NB4 (cell line): Measurements from ENCODE around the gene GABBR1.

Source experiments
- DNase-seq: peaks from one replicate; pipeline ENCODE4 v3.0.0; 2010; ENCODE audit warnings: low read depth
- H3K4me3 ChIP-seq: one replicate; pipeline ENCODE4 v1.5.1; 2011; ENCODE audit warnings: mild to moderate bottlenecking, low read depth, low read length, moderate library complexity
- MYC ChIP-seq: IDR thresholded peaks from 2 replicates; pipeline ENCODE4 v1.6.1; 2011; ENCODE audit warnings: low read depth, low read length
- POLR2A ChIP-seq: IDR thresholded peaks from 2 replicates; pipeline ENCODE4 v1.6.1; 2011; ENCODE audit warnings: mild to moderate bottlenecking; ENCODE audit not compliant: insufficient read length; ENCODE audit errors: extremely low read depth
- TF ChIP-seq, protein P1 (sequence below): IDR thresholded peaks from 2 replicates; pipeline ENCODE4 v1.6.1; 2011; ENCODE audit warnings: low read depth, low read length
- TF ChIP-seq, protein P2 (sequence below): IDR thresholded peaks from one replicate; pipeline ENCODE4 v1.5.1; 2012; ENCODE audit warnings: low read depth, low read length

Gene GABBR1

DNA sequence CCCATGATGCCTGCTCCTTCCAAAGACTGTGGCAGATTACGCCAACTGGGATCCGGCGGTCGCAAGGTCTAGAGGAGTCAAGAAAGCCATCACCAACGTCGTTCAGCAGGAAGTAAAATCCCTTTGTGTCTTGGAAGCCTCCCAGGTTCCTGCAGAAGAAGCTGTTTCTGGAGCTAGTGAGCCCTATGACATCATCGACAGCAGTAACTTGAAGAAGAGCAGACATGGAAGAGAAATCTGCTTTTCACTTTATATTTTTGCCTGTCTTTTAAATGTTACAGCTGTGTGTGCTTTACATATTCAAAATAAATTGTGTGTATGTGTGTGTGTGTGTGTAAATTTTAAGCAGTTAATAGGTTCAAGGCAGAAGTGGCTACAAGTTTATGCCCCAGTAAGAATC lies 55.4 kb downstream of the GABBR1 start:
- DNase-seq, result no peak
- TF ChIP-seq, protein P1, sequence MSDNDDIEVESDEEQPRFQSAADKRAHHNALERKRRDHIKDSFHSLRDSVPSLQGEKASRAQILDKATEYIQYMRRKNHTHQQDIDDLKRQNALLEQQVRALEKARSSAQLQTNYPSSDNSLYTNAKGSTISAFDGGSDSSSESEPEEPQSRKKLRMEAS, result no peak
- no peak for TF ChIP-seq POLR2A
- H3K4me3 ChIP-seq, result no peak overlapping the region

DNA sequence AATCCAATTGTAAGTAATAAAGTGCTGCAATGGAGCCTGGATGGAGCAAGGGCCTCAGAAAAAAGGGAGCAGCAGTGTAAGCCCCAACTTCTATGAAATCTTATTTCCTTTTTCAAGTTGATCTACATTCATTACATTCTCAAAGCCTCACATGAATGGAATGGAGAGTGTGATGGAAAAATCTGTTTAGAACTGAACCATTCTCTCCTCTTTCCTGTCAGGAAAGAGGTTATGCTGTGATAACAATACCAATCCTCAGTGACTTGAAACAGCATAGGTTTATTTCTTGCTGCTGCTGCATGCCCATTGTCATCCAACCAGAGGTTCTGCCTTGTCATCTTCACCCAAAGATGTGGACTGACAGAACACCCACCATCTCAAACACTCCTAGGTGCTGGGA lies 56.9 kb downstream of the GABBR1 start:
- DNase-seq, result no peak
- no peak overlapping the region for H3K4me3 ChIP-seq
- TF ChIP-seq, protein P2, sequence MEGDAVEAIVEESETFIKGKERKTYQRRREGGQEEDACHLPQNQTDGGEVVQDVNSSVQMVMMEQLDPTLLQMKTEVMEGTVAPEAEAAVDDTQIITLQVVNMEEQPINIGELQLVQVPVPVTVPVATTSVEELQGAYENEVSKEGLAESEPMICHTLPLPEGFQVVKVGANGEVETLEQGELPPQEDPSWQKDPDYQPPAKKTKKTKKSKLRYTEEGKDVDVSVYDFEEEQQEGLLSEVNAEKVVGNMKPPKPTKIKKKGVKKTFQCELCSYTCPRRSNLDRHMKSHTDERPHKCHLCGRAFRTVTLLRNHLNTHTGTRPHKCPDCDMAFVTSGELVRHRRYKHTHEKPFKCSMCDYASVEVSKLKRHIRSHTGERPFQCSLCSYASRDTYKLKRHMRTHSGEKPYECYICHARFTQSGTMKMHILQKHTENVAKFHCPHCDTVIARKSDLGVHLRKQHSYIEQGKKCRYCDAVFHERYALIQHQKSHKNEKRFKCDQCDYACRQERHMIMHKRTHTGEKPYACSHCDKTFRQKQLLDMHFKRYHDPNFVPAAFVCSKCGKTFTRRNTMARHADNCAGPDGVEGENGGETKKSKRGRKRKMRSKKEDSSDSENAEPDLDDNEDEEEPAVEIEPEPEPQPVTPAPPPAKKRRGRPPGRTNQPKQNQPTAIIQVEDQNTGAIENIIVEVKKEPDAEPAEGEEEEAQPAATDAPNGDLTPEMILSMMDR, result no peak
- no peak for TF ChIP-seq MYC
- TF ChIP-seq, protein P1, result no peak
- TF ChIP-seq POLR2A, result no peak

DNA sequence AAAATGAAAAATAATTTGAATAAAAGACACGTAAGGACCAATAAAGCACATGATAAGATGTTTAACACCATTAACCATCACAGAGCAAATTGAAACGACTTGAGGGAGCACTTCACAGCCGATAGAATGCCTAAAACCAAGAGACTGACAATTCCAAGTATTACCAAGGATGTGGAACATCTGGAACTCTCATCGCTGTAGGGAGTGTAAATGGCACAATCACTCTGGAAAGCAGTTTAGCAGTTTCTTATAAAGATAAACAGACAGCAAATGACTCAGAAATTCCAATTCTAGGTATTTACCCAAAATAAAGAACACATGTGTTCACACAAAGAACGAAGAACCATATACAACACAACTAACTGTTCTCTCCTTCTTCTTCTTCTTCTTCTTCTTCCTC lies 65.0 kb downstream of the GABBR1 start:
- TF ChIP-seq MYC (no peak), POLR2A (no peak)
- TF ChIP-seq, protein P1, result no peak
- TF ChIP-seq, protein P2, result no peak
- H3K4me3 ChIP-seq, result no peak overlapping the region
- no peak for DNase-seq

DNA sequence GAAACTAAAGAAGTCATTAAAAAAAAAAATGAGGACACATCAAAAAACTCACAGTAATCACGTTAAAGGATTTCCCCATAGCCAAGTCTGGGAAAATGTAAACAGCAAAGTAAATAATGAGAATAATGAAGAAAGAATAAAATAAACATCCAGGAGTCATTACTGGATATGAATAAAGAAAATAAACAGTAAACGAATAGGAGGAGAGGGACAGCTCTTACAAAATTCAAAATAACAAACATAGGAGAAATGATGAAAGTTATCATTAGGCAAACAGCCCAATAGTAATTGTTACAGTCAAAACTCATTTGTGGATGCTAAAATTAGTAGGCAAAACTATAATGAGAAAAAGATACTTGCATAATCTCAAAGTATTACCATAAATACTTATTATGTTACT lies 65.4 kb downstream of the GABBR1 start:
- no peak for DNase-seq
- TF ChIP-seq MYC (no peak), POLR2A (no peak)
- TF ChIP-seq, protein P1, result no peak
- TF ChIP-seq, protein P2, result no peak
- no peak overlapping the region for H3K4me3 ChIP-seq

DNA sequence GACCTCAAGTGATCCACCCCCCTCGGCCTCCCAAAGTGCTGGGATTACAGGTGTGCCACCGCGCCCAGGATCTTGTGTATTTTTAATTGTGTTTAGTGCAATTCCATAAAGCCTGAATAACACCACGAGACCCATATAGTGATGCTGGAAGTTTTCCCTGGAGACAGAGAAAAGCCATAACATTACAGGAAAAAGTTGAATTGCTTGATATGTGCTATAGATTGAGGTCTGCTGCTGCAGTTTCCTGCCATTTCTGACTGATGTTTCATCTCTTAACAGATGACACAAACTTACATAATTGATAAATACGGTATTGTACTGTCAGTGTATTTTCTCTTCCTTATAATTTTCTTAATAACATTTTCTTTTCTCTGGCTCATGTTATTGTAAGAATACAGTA lies 66.1 kb downstream of the GABBR1 start:
- TF ChIP-seq MYC (no peak), POLR2A (no peak)
- TF ChIP-seq, protein P2, result no peak
- TF ChIP-seq, protein P1, result no peak

DNA sequence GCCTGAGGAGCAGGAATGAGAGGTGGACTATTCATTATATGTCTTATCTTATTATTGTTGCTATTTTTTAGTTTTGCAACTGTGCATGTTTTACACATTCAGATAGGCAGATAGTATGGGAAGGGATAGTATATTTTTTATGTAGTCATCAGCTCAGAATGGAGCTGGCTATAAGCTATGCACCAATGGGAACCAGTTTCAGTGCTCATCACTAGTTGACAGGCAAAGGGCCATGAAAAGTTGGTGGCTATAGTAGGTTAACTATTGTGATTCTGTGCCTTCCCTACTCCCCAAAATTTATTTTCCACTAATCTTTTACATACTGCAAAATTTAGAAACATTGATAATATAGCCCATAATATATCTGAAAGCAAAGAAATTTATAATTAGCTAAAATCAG lies 68.1 kb downstream of the GABBR1 start:
- DNase-seq, result no peak
- TF ChIP-seq POLR2A (no peak), MYC (no peak)
- TF ChIP-seq, protein P2, result no peak
- TF ChIP-seq, protein P1, result no peak

More for the DNA sequence above, 66.1 kb downstream of the GABBR1 start:
- no peak overlapping the region for H3K4me3 ChIP-seq
- no peak for DNase-seq

More for the DNA sequence above, 68.1 kb downstream of the GABBR1 start:
- no peak overlapping the region for H3K4me3 ChIP-seq
